ENCODE data around the gene FERD3L.

The FERD3L gene

GRCh38 chr7:19099194-19099593, 46.0 kb downstream of the FERD3L start:
- no peak overlapping the region for H3K4me3 ChIP-seq (ENCODE audit: low read depth, low read length)
- no peak for DNase-seq (ENCODE audit: low read depth)
- no peak for TF ChIP-seq CTCF (conservative IDR thresholded peaks at IDR 0.05; ENCODE audit: low read depth, low read length)

GRCh38 chr7:19098510-19098909, 46.7 kb downstream of the FERD3L start:
- no peak for DNase-seq (ENCODE audit: low read depth)
- TF ChIP-seq CTCF (conservative IDR thresholded peaks at IDR 0.05; ENCODE audit: low read depth, low read length): no peak
- H3K4me3 ChIP-seq (ENCODE audit: low read depth, low read length): no peak overlapping the region

GRCh38 chr7:19097165-19098055, 47.8 kb downstream of the FERD3L start:
- no peak for TF ChIP-seq CTCF (conservative IDR thresholded peaks at IDR 0.05; ENCODE audit: low read depth, low read length)
- H3K4me3 ChIP-seq (ENCODE audit: low read depth, low read length): no peak overlapping the region
- DNase-seq (ENCODE audit: low read depth): no peak

GRCh38 chr7:19095353-19095860, 49.8 kb downstream of the FERD3L start:
- no peak for DNase-seq (ENCODE audit: low read depth)
- H3K4me3 ChIP-seq (ENCODE audit: low read depth, low read length): no peak overlapping the region
- TF ChIP-seq CTCF (conservative IDR thresholded peaks at IDR 0.05; ENCODE audit: low read depth, low read length): no peak

Data from choroid plexus epithelial cell (primary cell).